CD4-positive, alpha-beta memory T cell (primary cell): ENCODE results near the gene WDR26. TPM values are rescaled to one million over a fixed set of nuclear protein-coding genes. Genes with fewer than 3 reads are reported as not detected.

Experiments
- CTCF ChIA-PET: fragments of 350-600 bp; sonication (Branson Sonifier 250); formaldehyde crosslinking; loops from one replicate; lab custom pipeline; 2021; ENCODE audit warnings: inconsistent platforms; ENCODE audit not compliant: partially characterized antibody; lab: Charles Lee
- POLR2A ChIA-PET: fragments of 350-600 bp; sonication (Branson Sonifier 250); formaldehyde crosslinking; loops from one replicate; lab custom pipeline; 2021; ENCODE audit not compliant: partially characterized antibody; lab: Charles Lee
- DNase-seq, 5 donors: peaks; one replicate each; pipeline versions ENCODE4 v3.0.0 to v3.0.0-alpha.2; 2020 to 2022; ENCODE audit warnings: mixed read lengths in 1 of 5
- H3K27ac ChIP-seq: one replicate; pipeline ENCODE4 v1.7.0; 2013; ENCODE audit warnings: low read depth, low read length
- H3K27me3 ChIP-seq: 2 replicates; pipeline ENCODE4 v1.7.0; 2013; ENCODE audit warnings: mild to moderate bottlenecking, low read length, moderate library complexity; ENCODE audit not compliant: insufficient read depth
- H3K36me3 ChIP-seq: 2 replicates; pipeline ENCODE4 v1.7.0; 2013; ENCODE audit warnings: mild to moderate bottlenecking, low read length, moderate library complexity; ENCODE audit not compliant: insufficient read depth
- H3K4me1 ChIP-seq: 2 replicates; pipeline ENCODE4 v1.7.0; 2013; ENCODE audit warnings: mild to moderate bottlenecking, low read length, moderate library complexity; ENCODE audit not compliant: insufficient read depth
- H3K4me3 ChIP-seq, 2 donors: one replicate each; pipeline ENCODE4 v1.7.0; 2013; ENCODE audit warnings: low read length in 2 of 2, mild to moderate bottlenecking in 1 of 2
- H3K9me3 ChIP-seq, 2 donors: one replicate each; pipeline ENCODE4 v1.7.0; 2013; ENCODE audit warnings: low read length in 2 of 2, control low read depth in 1 of 2; ENCODE audit not compliant: control insufficient read depth in 1 of 2
- H3K27ac Mint-ChIP-seq, 7 donors: one replicate each; pipeline ENCODE4 v1.8.0; 2020 to 2021; ENCODE audit warnings: mixed read lengths in 7 of 7, mild to moderate bottlenecking in 6 of 7, inconsistent platforms in 3 of 7, moderate library complexity in 3 of 7
- H3K27me3 Mint-ChIP-seq, 2 donors: one replicate each; pipeline ENCODE4 v1.8.0; 2020 to 2021; ENCODE audit warnings: mixed read lengths in 2 of 2
- H3K36me3 Mint-ChIP-seq, 2 donors: one replicate each; pipeline ENCODE4 v1.8.0; 2020 to 2021; ENCODE audit warnings: mixed read lengths in 2 of 2, inconsistent platforms in 1 of 2, mild to moderate bottlenecking in 1 of 2
- H3K4me1 Mint-ChIP-seq, 4 donors: one replicate each; pipeline ENCODE4 v1.8.0; 2020 to 2021; ENCODE audit warnings: mixed read lengths in 4 of 4, mild to moderate bottlenecking in 1 of 4
- H3K4me3 Mint-ChIP-seq, 8 donors: one replicate each; pipeline ENCODE4 v1.8.0; 2020 to 2021; ENCODE audit warnings: mixed read lengths in 8 of 8, mild to moderate bottlenecking in 7 of 8, moderate library complexity in 6 of 8, inconsistent platforms in 3 of 8
- H3K9me3 Mint-ChIP-seq, 8 donors: one replicate each; pipeline ENCODE4 v1.8.0; 2020 to 2021; ENCODE audit warnings: mixed read lengths in 8 of 8, mild to moderate bottlenecking in 5 of 8, inconsistent platforms in 3 of 8, moderate library complexity in 1 of 8
- intact Hi-C: fragments of 100-400 bp; cut with micrococcal nuclease; formaldehyde crosslinking; loops from one replicate; pipeline ENCODE4 v1.15.1; 2023
- polyA plus RNA-seq, 2 donors: library from polyadenylated mRNA; unstranded; fragments of 300-500 nt; fragmentation: Illumina TruSeq; gene quantifications; one replicate each; pipeline ENCODE4 v1.2.3, GENCODE V29; 2021
- total RNA-seq, 2 experiments: library from RNA; stranded (reverse); gene quantifications; one replicate each; pipeline ENCODE4 v1.2.3, GENCODE V29; 2021

The WDR26 gene
- total and polyA plus RNA-seq, 4 experiments from 2014 or later, result 2.9 to 123 (median 62.4) TPM

- no peaks in the 10 kb centered on the region for H3K27me3 ChIP-seq
- peaks cover 57% of the 10 kb centered on the region for H3K36me3 ChIP-seq
- no peak overlapping the region for H3K27ac ChIP-seq
- ChIA-PET POLR2A (interaction anchor here (1.2 kb wide), 1 partner anchor 21 kb away, joined by 3 read pairs; no protein-coding TSS in a partner anchor), CTCF (interaction anchor here (0.6 kb wide), 1 partner anchor 51 kb away, joined by 3 read pairs; no protein-coding TSS in a partner anchor)
- no peaks in the 10 kb centered on the region for H3K27me3 Mint-ChIP-seq
- no peak overlapping the region for H3K4me3 ChIP-seq
- intact Hi-C loops, result no loop called here
- peak overlapping the region in 6 of 7 donors; percentile 8 to 90 (median 68) for H3K27ac Mint-ChIP-seq
- no peak for DNase-seq
- H3K4me1 ChIP-seq, result peaks cover 9% of the 10 kb centered on the region
- H3K36me3 Mint-ChIP-seq, result peaks cover 34 to 74% of the 10 kb centered on the region in 2 donors
- no peaks in the 10 kb centered on the region for H3K9me3 Mint-ChIP-seq
- H3K9me3 ChIP-seq, result no peaks in the 10 kb centered on the region
- peaks cover 25 to 46% (median 36%) of the 10 kb centered on the region in 4 donors for H3K4me1 Mint-ChIP-seq
- H3K4me3 Mint-ChIP-seq, result no peak overlapping the region
Measured at GRCh38 chr1:224406216-224406615, 28.4 kb downstream of the WDR26 start.

DNA sequence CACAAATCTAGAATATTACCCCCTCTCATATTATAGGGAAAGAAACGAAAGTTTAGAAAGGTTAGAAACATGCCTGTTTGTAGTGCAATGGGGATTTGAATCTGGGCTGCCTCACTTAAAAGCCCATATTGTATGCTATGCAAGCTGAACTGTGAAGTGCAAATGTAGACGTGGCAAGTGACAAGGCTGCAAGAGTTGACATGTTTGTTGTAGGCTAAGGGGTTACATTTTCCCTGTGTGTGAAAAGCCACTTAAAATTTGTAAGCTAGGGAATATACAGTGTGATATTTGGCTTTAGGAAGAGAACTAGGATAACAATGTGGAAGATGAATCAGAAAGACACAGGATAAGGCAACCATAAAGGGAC is 29.0 kb downstream of the WDR26 start:
- intact Hi-C loops, result no loop called here
- no peaks in the 10 kb centered on the region for H3K27me3 Mint-ChIP-seq
- peak overlapping the region in 4 of 7 donors; percentile 8 to 78 (median 49) for H3K27ac Mint-ChIP-seq
- peaks cover 39 to 75% of the 10 kb centered on the region in 2 donors for H3K36me3 Mint-ChIP-seq
- Histone ChIP-seq H3K4me3 (no peak overlapping the region), H3K9me3 (no peaks in the 10 kb centered on the region), H3K27me3 (no peaks in the 10 kb centered on the region), H3K36me3 (peaks cover 58% of the 10 kb centered on the region), H3K27ac (no peak overlapping the region), H3K4me1 (peaks cover 9% of the 10 kb centered on the region)
- peaks cover 25 to 51% (median 37%) of the 10 kb centered on the region in 4 donors for H3K4me1 Mint-ChIP-seq
- POLR2A ChIA-PET, result interaction anchor here (1.2 kb wide), 1 partner anchor 22 kb away, joined by 3 read pairs; no protein-coding TSS in a partner anchor
- DNase-seq, result no peak
- CTCF ChIA-PET, result no interaction called here
- H3K9me3 Mint-ChIP-seq, result no peaks in the 10 kb centered on the region
- H3K4me3 Mint-ChIP-seq, result no peak overlapping the region

- Histone ChIP-seq H3K36me3 (peaks cover 61% of the 10 kb centered on the region), H3K9me3 (no peaks in the 10 kb centered on the region), H3K27ac (no peak overlapping the region), H3K27me3 (no peaks in the 10 kb centered on the region), H3K4me3 (no peak overlapping the region), H3K4me1 (peaks cover 9% of the 10 kb centered on the region)
- H3K9me3 Mint-ChIP-seq, result no peaks in the 10 kb centered on the region
- H3K36me3 Mint-ChIP-seq, result peaks cover 39 to 74% of the 10 kb centered on the region in 2 donors
- no peak for DNase-seq
- no peaks in the 10 kb centered on the region for H3K27me3 Mint-ChIP-seq
- intact Hi-C loops, result no loop called here
- POLR2A ChIA-PET, result interaction anchor here (0.7 kb wide), 1 partner anchor 14 kb away, joined by 3 read pairs; no protein-coding TSS in a partner anchor
- peaks cover 24 to 51% (median 36%) of the 10 kb centered on the region in 4 donors for H3K4me1 Mint-ChIP-seq
- CTCF ChIA-PET, result interaction anchor here (2.1 kb wide), 1 partner anchor 52 kb away, joined by 13 read pairs; no protein-coding TSS in a partner anchor
- peak overlapping the region in 6 of 7 donors; percentile 18 to 89 (median 56) for H3K27ac Mint-ChIP-seq
- peak overlapping the region in 1 of 8 donors; percentile 29 for H3K4me3 Mint-ChIP-seq
Measured at GRCh38 chr1:224404916-224405603, 29.5 kb downstream of the WDR26 start.

GRCh38 chr1:224402472-224403036 is 32.0 kb downstream of the WDR26 start:
- ChIA-PET POLR2A (interaction anchor here (0.9 kb wide), 1 partner anchor 45 kb away, joined by 3 read pairs; no protein-coding TSS in a partner anchor), CTCF (no interaction called here)
- Mint-ChIP-seq H3K4me1 (peaks cover 20 to 50% (median 36%) of the 10 kb centered on the region in 4 donors), H3K27ac (peak overlapping the region in 4 of 7 donors; percentile 12 to 74 (median 44)), H3K27me3 (no peaks in the 10 kb centered on the region), H3K4me3 (no peak overlapping the region), H3K36me3 (peaks cover 46 to 80% of the 10 kb centered on the region in 2 donors), H3K9me3 (no peaks in the 10 kb centered on the region)
- peaks cover 68% of the 10 kb centered on the region for H3K36me3 ChIP-seq
- no peaks in the 10 kb centered on the region for H3K4me1 ChIP-seq
- intact Hi-C loops, result no loop called here
- H3K9me3 ChIP-seq, result no peaks in the 10 kb centered on the region
- no peak overlapping the region for H3K27ac ChIP-seq
- no peaks in the 10 kb centered on the region for H3K27me3 ChIP-seq
- no peak overlapping the region for H3K4me3 ChIP-seq
- DNase-seq, result no peak

DNA sequence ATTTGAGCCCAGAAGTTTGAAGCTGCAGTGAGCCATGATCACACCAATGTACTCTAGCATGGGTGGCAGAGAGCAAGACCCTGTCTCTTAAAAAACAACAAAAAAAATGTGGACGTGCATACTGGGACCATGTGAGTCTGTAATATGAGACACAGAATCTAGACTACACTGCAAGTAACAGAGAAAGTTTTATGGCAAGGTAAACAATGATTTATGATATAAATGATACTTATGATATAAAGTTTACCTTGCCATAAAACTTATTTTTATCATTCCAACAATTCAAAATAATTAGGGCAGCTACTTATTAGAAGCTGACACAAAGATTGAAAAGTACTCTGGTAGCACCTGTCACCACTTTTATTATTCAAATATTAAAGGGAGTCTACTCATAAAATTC is 34.7 kb downstream of the WDR26 start:
- DNase-seq, result no peak
- H3K9me3 Mint-ChIP-seq, result no peaks in the 10 kb centered on the region
- Histone ChIP-seq H3K27ac (no peak overlapping the region), H3K4me1 (no peaks in the 10 kb centered on the region), H3K36me3 (peaks cover 62% of the 10 kb centered on the region), H3K9me3 (no peaks in the 10 kb centered on the region), H3K4me3 (no peak overlapping the region), H3K27me3 (no peaks in the 10 kb centered on the region)
- ChIA-PET POLR2A (interaction anchor here (0.8 kb wide), 1 partner anchor 16 kb away, joined by 3 read pairs; no protein-coding TSS in a partner anchor), CTCF (interaction anchor here (0.6 kb wide), 1 partner anchor 58 kb away, joined by 3 read pairs; no protein-coding TSS in a partner anchor)
- peak overlapping the region in 2 of 7 donors; percentile 66 to 77 for H3K27ac Mint-ChIP-seq
- no peaks in the 10 kb centered on the region for H3K27me3 Mint-ChIP-seq
- intact Hi-C loops, result loop anchor here (2.0 kb wide), 1 partner anchor 13 kb away; no protein-coding TSS in a partner anchor
- H3K36me3 Mint-ChIP-seq, result peaks cover 47 to 86% of the 10 kb centered on the region in 2 donors
- H3K4me3 Mint-ChIP-seq, result no peak overlapping the region
- peaks cover 11 to 33% (median 22%) of the 10 kb centered on the region in 4 donors for H3K4me1 Mint-ChIP-seq

DNA sequence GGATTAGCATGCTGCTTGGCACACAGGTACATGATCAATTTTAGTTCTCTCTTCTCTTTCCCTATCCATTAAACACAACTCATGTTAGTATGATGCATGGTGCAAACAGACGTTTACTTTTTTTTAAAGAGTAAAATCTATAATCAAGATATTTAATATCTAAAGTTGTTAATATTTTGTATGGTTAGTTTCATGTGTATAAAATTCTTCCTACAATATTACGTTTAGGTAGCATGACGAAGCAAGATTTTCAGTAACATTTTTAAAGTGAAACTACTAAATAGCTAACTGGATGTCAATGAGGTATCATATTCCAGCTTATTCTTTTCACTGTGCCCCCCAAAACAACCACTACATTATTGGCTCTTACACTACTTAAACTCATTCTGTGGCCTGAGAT is 41.3 kb downstream of the WDR26 start:
- H3K36me3 Mint-ChIP-seq, result peaks cover 66 to 87% of the 10 kb centered on the region in 2 donors
- H3K4me3 Mint-ChIP-seq, result no peak overlapping the region
- Histone ChIP-seq H3K36me3 (peaks cover 39% of the 10 kb centered on the region), H3K9me3 (no peaks in the 10 kb centered on the region), H3K27ac (no peak overlapping the region), H3K4me1 (peaks cover 6% of the 10 kb centered on the region), H3K4me3 (no peak overlapping the region), H3K27me3 (no peaks in the 10 kb centered on the region)
- intact Hi-C loops, result loop anchor here (5.0 kb wide), 1 partner anchor 36 kb away; the partner anchor contains the start of gene CNIH4
- H3K9me3 Mint-ChIP-seq, result no peaks in the 10 kb centered on the region
- H3K27me3 Mint-ChIP-seq, result no peaks in the 10 kb centered on the region
- CTCF ChIA-PET, result interaction anchor here (1.6 kb wide), 1 partner anchor 19 kb away, joined by 3 read pairs; no protein-coding TSS in a partner anchor
- H3K4me1 Mint-ChIP-seq, result peaks cover 6 to 20% (median 14%) of the 10 kb centered on the region in 4 donors
- POLR2A ChIA-PET, result no interaction called here
- peak overlapping the region in 4 of 7 donors; percentile 11 to 85 (median 54) for H3K27ac Mint-ChIP-seq
- no peak for DNase-seq
